Measurements from ENCODE around the gene ACTN1. TPM values are rescaled to one million over a fixed set of nuclear protein-coding genes. Genes with fewer than 3 reads are reported as not detected.

ACTN1 gene
- polyA plus RNA-seq, 1 of the 3 experiments (the other 2 are of a cell fraction), result 319 TPM

GRCh38 chr14:68941820-68942219, 37.3 kb downstream of the ACTN1 start (continued):
- TF ChIP-seq PBX3 (IDR thresholded peaks at IDR 0.05) (peak; percentile 40; the same call in 1 of the 2 replicates), USF1 (IDR thresholded peaks at IDR 0.05; ENCODE audit: borderline replicate concordance, low read depth) (peak; percentile 59; the same call in 1 of the 2 replicates), USF2 (IDR thresholded peaks at IDR 0.05; ENCODE audit: borderline replicate concordance, low read depth, low read length) (no peak), REST (IDR thresholded peaks at IDR 0.05; ENCODE audit: low read depth, low read length) (no peak), NRF1 (IDR thresholded peaks at IDR 0.05; ENCODE audit: low read depth, low read length) (no peak), TCF12 (IDR thresholded peaks at IDR 0.05) (peak; percentile 71), TEAD4 (IDR thresholded peaks at IDR 0.05; ENCODE audit: borderline replicate concordance, insufficient read depth) (peak; percentile 87), GATA2 (CRISPR knock-in tag; IDR thresholded peaks at IDR 0.05) (no peak), CTCF (IDR thresholded peaks at IDR 0.05) (peak; percentile 72), RAD21 (IDR thresholded peaks at IDR 0.05; ENCODE audit: low read length) (peak; percentile 39), FOXJ3 (CRISPR knock-in tag; IDR thresholded peaks at IDR 0.05) (no peak), SIN3A (IDR thresholded peaks at IDR 0.05; ENCODE audit: borderline replicate concordance, low read depth, low read length) (peak; percentile 45; the same call in 1 of the 2 replicates), MAX (IDR thresholded peaks at IDR 0.05; ENCODE audit: low read depth) (peak; percentile 59), YY1 (IDR thresholded peaks at IDR 0.05; ENCODE audit: low read depth) (no peak), MXI1 (IDR thresholded peaks at IDR 0.05; ENCODE audit: low read depth, low read length) (no peak), ELF1 (IDR thresholded peaks at IDR 0.05) (no peak), FOXM1 (IDR thresholded peaks at IDR 0.05; ENCODE audit: low read depth) (no peak), RXRA (IDR thresholded peaks at IDR 0.05; ENCODE audit: borderline replicate concordance, low read depth) (peak; percentile 55; the same call in 1 of the 2 replicates), POLR2AphosphoS5 (IDR thresholded peaks at IDR 0.05; ENCODE audit: low read depth, low read length) (peak; percentile 58; the same call in 1 of the 2 replicates), EZH2phosphoT487 (IDR thresholded peaks at IDR 0.05; ENCODE audit: borderline replicate concordance, low read depth) (no peak), JUND (IDR thresholded peaks at IDR 0.05) (no peak; the same call in 1 of the 2 replicates)
